ENCODE data around the gene PLXNB2.

PLXNB2 gene

DNA sequence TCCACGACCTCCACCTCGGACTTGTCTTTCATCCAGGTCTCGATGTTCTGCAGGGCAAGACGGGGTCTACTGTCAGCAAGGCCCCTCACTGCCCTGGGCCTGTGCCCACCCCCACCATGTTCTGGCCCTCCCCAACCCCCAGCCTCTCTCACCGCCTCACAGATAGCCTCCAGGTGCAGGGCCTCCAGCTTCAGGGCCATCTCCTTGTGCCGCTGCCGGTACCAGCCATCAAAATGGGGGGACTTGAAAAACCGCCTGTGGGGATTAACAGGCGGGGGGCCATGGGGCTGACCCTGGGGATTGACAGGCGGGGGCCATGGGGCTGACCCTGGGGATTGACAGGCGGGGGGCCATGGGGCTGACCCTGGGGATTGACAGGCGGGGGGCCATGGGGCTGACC, 4.9 kb upstream of the PLXNB2 start:
- TF ChIP-seq ZFX (IDR thresholded peaks at IDR 0.05) (no peak), CTCF (conservative IDR thresholded peaks at IDR 0.05) (no peak)
- H3K27ac ChIP-seq: no peak overlapping the region

DNA sequence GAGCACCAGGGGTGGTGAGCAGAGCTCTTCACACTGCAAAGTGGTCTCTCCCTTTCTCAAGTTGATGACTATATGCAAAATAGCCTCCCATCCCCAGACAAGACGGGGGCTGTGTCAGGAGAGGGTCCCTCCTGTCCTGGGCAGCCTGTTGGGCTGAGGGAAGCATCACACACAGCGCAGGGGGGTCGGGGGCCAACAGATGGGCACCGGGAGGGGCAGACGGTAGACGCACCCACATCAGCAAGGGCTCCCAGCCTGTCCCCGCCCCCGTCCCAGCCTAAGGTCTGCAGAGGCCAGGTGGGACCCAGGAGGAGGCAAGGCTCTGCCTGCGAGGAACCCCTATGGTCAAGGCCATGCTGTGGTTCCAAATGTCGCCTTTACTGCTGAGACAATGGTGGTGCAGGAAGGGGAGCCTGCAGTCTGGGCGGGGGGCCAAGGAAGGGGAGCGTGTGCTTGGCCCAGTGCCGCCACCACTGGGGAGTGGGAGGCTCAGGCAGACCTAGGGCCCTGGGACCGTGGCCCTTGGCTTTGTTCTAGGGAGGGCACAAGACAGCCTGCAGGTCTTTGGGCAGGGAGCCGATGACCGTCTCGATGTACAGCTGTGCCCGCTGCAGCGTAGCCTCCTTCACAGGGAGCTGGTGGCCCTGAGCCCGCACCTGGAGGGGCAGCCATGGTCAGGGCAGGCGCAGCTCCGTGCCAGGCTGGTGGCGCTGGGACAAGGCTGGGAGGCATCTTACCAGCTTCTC, 4.3 kb upstream of the PLXNB2 start:
- H3K27ac ChIP-seq: no peak overlapping the region

DNA sequence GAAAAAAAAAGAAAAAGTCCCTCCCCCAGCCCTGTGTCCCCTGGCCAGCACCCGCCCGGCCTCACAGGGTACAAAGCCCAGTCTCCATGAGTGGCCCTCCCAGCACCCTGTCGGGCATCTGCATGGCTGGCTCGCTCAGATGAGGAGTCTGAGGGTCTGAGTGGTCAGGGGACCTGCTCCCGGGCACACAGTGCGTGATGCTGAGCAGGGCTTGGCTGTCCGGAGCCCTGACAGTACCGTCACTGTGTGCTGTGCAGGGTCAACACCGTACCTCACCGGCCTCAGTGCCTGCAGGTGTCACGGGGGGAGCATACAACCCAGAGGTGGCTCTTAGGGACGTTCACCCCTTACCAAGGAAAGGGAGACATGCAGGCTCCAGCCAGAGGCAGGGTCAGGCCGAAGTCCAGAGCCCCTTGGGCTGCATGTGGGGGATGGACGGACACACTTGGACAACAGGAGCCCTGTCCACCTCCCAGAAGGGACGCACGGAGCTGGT, 3.6 kb upstream of the PLXNB2 start:
- TF ChIP-seq CTCF (conservative IDR thresholded peaks at IDR 0.05) (no peak), ZFX (IDR thresholded peaks at IDR 0.05) (no peak)
- H3K27ac ChIP-seq: no peak overlapping the region

More for the DNA sequence above, 4.3 kb upstream of the PLXNB2 start:
- no peak for TF ChIP-seq ZFX (IDR thresholded peaks at IDR 0.05)
- no peak for TF ChIP-seq CTCF (conservative IDR thresholded peaks at IDR 0.05)

DNA sequence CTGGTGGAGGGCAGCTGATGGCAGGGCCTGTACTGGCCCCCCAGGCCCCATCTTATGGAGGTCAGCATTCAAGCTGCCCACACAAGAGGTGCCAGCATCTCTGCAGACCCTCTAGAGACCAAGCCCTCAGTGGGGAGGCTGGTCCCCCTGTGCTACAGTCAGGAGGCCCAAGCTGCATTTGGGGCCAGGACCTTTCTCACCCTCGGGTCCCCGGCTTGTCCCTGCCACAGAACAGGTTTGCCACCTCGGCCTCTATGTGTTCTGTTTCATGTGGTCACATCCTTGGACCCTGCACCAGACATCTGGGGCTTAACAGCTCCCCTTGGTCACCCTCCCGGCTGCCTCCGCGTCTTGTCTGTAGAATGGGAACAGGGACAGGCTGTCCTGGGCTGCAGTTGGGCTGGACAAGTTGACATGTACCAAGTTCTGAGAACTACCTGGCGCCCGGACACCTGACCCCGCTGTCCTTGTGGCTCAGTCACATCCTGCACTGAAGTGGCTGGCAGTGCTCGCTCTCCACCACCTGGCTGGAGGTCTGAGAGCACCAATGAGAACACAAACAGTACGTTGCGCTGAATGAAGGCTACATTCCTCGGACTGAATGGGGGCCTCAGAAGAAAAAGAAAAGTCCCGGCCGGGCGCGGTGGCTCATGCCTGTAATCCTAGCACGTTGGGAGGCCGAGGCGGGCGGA, 2.7 kb upstream of the PLXNB2 start:
- no peak overlapping the region for H3K27ac ChIP-seq
- no peak for TF ChIP-seq ZFX (IDR thresholded peaks at IDR 0.05)
- no peak for TF ChIP-seq CTCF (conservative IDR thresholded peaks at IDR 0.05)

- H3K27ac ChIP-seq: no peak overlapping the region; the same call in 1 of the 2 replicates
- TF ChIP-seq ZFX (IDR thresholded peaks at IDR 0.05): no peak
- TF ChIP-seq CTCF (conservative IDR thresholded peaks at IDR 0.05): no peak
Observed at GRCh38 chr22:50309601-50309991, 2.1 kb upstream of the PLXNB2 start.

- H3K27ac ChIP-seq: peak overlapping the region; percentile 30; the same call in 1 of the 2 replicates
- TF ChIP-seq CTCF (conservative IDR thresholded peaks at IDR 0.05) (no peak), ZFX (IDR thresholded peaks at IDR 0.05) (no peak)
Observed at GRCh38 chr22:50308986-50309600, 1.6 kb upstream of the PLXNB2 start.

DNA sequence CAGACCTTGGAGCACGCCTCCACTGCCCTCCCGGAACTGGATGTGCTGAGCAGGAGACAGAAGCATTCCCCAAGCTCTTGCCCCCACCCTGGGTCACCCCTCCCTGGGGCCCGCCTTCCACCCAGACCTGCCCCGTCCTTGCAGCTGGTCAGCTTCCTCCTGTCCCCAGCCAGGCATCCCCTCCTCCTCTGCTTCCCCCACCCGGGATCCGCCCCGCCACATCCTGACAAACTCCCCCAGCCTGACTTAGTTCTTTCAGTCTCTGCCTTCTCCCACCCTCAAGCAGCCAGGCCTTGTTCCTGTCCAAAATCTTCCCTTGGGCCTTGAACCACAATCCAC, 1.1 kb upstream of the PLXNB2 start:
- TF ChIP-seq CTCF (conservative IDR thresholded peaks at IDR 0.05): no peak
- no peak for TF ChIP-seq ZFX (IDR thresholded peaks at IDR 0.05)
- peak overlapping the region; percentile 30 for H3K27ac ChIP-seq
